ENCODE measurements around the gene AKAP3. TPM values are rescaled to one million over a fixed set of nuclear protein-coding genes. Genes with fewer than 3 reads are reported as not detected.

The AKAP3 gene
- total and polyA plus RNA-seq, 12 donors = 0.40 to 7.4 (median 2.5) TPM

DNA sequence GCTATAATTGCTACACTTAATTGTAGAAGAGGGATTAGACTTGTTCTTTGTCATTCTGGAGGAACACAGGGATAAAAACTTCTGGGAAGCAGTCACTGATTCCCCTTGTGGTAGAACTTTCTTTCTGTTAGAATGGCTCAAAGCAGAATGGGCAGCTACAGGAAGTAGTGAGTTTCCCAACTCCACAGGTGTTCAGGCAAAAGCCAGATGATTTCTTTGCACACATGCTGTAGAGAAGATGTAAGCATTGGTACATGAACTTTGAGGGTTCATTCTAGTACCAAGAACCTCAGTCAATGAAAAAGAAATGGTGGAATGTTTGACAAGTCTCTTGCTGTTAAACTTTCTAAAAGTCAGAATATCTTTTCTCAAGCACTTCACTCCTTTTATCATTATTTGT is 4.4 kb upstream of the AKAP3 start:
- no peak overlapping the region for H3K27ac ChIP-seq
- H3K36me3 ChIP-seq (replicated peaks in 1 of 2) = peaks cover 0 to 36% of the 10 kb centered on the region in 2 donors
- intact Hi-C loops (cut with DNase I) = no loop called here
- H3K9me3 ChIP-seq (replicated peaks in 1 of 3) = no peaks in the 10 kb centered on the region
- no peak overlapping the region for H3K4me3 ChIP-seq
- H3K27me3 ChIP-seq = no peaks in the 10 kb centered on the region
- no peak for DNase-seq
- TF ChIP-seq, protein P1, sequence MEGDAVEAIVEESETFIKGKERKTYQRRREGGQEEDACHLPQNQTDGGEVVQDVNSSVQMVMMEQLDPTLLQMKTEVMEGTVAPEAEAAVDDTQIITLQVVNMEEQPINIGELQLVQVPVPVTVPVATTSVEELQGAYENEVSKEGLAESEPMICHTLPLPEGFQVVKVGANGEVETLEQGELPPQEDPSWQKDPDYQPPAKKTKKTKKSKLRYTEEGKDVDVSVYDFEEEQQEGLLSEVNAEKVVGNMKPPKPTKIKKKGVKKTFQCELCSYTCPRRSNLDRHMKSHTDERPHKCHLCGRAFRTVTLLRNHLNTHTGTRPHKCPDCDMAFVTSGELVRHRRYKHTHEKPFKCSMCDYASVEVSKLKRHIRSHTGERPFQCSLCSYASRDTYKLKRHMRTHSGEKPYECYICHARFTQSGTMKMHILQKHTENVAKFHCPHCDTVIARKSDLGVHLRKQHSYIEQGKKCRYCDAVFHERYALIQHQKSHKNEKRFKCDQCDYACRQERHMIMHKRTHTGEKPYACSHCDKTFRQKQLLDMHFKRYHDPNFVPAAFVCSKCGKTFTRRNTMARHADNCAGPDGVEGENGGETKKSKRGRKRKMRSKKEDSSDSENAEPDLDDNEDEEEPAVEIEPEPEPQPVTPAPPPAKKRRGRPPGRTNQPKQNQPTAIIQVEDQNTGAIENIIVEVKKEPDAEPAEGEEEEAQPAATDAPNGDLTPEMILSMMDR (IDR thresholded peaks at IDR 0.05) = no peak
- TF ChIP-seq POLR2A (IDR thresholded peaks at IDR 0.05) = no peak
- peaks cover under 1 to 22% of the 10 kb centered on the region in 2 donors for H3K4me1 ChIP-seq (replicated peaks in 1 of 2)

DNA sequence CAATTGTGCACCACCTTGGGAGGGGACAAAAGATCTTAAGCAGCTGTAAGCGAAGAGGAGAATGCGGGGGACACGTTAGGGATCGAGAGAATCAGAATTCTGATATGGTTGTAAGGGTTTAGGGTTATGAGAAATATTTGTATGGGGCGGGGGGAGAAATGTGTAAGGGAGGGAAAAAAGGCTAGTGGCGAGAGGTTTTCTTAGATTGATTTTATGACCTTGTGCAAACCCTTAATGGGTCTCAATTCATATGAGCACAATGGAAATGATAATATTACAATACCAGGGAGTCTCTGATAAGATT is 459 bp upstream of the AKAP3 start:
- H3K9me3 ChIP-seq (replicated peaks in 1 of 3) = no peaks in the 10 kb centered on the region
- H3K4me3 ChIP-seq = peak overlapping the region; percentile 34 to 79 (median 63)
- no peak for TF ChIP-seq POLR2A (IDR thresholded peaks at IDR 0.05)
- TF ChIP-seq, protein P1 (IDR thresholded peaks at IDR 0.05) = no peak
- peaks cover 0 to 3% of the 10 kb centered on the region in 2 donors for H3K36me3 ChIP-seq (replicated peaks in 1 of 2)
- H3K4me1 ChIP-seq (replicated peaks in 1 of 2) = peaks cover 5 to 22% of the 10 kb centered on the region in 2 donors
- no peaks in the 10 kb centered on the region for H3K27me3 ChIP-seq
- WGBS, 4 donors = 0 to 1% (median 0%) methylated on average over 6 of the region's 6 CpGs
- no peak for DNase-seq
- intact Hi-C loops (cut with DNase I) = no loop called here
- H3K27ac ChIP-seq = peak overlapping the region; percentile 39 to 82 (median 75)

DNA sequence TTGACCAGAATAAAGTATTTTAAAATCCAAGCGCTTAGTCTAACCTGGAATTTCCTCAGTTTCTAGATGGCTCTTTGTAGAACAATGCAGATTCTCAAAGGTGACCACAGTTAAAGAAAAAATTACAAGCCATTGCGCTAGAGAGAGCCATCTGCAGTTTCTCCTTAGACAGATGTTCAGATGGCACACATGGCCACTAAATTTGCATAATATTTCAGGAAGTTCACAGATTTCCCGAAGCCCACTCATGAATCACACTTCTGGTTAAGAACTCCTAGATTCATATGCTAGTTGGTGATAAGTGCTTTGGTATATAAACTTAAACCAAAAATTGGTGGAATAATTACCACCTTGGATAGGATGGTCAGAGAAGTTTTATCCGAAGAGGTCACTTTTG is 749 bp downstream of the AKAP3 start:
- H3K27me3 ChIP-seq = no peaks in the 10 kb centered on the region
- H3K9me3 ChIP-seq (replicated peaks in 1 of 3) = no peaks in the 10 kb centered on the region
- peak overlapping the region in 3 of 5 donors; percentile 75 to 82 (median 79) for H3K27ac ChIP-seq
- intact Hi-C loops (cut with DNase I) = no loop called here
- H3K36me3 ChIP-seq (replicated peaks in 1 of 2) = no peaks in the 10 kb centered on the region
- H3K4me1 ChIP-seq (replicated peaks in 1 of 2) = peaks cover 5 to 22% of the 10 kb centered on the region in 2 donors
- no peak for TF ChIP-seq POLR2A (IDR thresholded peaks at IDR 0.05)
- TF ChIP-seq, protein P1 (IDR thresholded peaks at IDR 0.05) = no peak
- peak overlapping the region in 3 of 4 donors; percentile 34 to 79 (median 53) for H3K4me3 ChIP-seq
- DNase-seq = no peak
- 36 to 43% (median 40%) methylated on average over 4 of the region's 4 CpGs for WGBS, 4 donors

DNA sequence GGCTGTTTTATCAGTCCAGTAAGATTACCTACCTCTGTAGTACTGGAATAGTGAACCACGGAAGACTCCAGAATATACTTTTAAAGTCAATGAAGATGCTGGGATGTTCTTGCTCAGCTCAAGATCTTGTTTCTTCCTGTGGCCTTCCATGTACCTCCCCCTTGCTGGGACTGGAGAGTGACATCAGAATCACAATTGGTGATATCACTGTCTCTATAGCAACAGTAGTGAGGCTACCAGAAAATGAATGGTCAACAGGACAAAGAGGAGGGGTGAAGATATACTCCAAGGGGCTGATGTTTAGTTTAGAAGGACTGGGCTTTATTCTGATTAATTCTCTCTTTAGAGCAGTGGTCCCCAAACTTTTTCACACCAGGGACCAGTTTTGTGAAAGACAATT is 3.8 kb downstream of the AKAP3 start:
- TF ChIP-seq POLR2A (IDR thresholded peaks at IDR 0.05) = no peak
- TF ChIP-seq, protein P1 (IDR thresholded peaks at IDR 0.05) = no peak
- no peaks in the 10 kb centered on the region for H3K36me3 ChIP-seq (replicated peaks in 1 of 2)
- 86 to 96% (median 92%) methylated on average over 1 of the region's 1 CpG for WGBS, 4 donors
- H3K9me3 ChIP-seq (replicated peaks in 1 of 3) = no peaks in the 10 kb centered on the region
- no peak overlapping the region for H3K4me3 ChIP-seq
- no peak for DNase-seq
- peaks cover 5% of the 10 kb centered on the region in 2 donors for H3K4me1 ChIP-seq (replicated peaks in 1 of 2)
- no peak overlapping the region for H3K27ac ChIP-seq
- intact Hi-C loops (cut with DNase I) = no loop called here
- no peaks in the 10 kb centered on the region for H3K27me3 ChIP-seq

All from adrenal gland (tissue), 12 donors.